ENCODE measurements around the gene TMEM81. TPM values are rescaled to one million over a fixed set of nuclear protein-coding genes. Genes with fewer than 3 reads are reported as not detected.

TMEM81 gene
- polyA plus RNA-seq, 1 of the 3 experiments (the other 2 are of a cell fraction), result 1.8 TPM

DNA sequence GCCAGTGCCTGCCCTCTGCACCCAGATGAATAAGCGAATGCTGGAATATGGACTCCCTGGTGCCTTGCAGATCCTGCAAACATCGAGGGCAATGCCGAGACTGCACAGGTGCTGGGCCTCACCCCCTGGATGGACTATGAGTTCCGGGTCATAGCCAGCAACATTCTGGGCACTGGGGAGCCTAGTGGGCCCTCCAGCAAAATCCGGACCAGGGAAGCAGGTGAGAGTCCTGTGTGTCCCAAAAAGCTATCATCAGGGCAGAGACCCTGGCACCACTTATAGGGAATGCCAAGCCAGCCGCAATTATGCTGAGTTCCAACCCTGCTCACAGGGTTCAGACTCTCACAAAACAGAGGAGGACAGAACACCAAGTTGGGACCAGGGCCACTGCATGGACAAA, 17.2 kb downstream of the TMEM81 start:
- Histone ChIP-seq H3K9ac (no peak overlapping the region), H3K27me3 (ENCODE audit: insufficient read depth) (no peaks in the 10 kb centered on the region), H4K20me1 (ENCODE audit: insufficient read depth) (no peaks in the 10 kb centered on the region), H3K9me2 (no peaks in the 10 kb centered on the region), H3K79me2 (ENCODE audit: insufficient read depth) (no peaks in the 10 kb centered on the region), H3K4me2 (no peak overlapping the region), H3K9me3 (no peaks in the 10 kb centered on the region), H3K36me3 (replicated peaks in 1 of 2; ENCODE audit: control insufficient read depth in 1 of 2, insufficient read depth in 2 of 2, low read length in 1 of 2) (no peaks in the 10 kb centered on the region), H3K4me3 (ENCODE audit: low read depth in 2 of 2, low read length in 1 of 2) (no peak overlapping the region), H3F3A (replicated peaks; ENCODE audit: insufficient read depth) (no peaks in the 10 kb centered on the region), H3K4me1 (ENCODE audit: control insufficient read depth in 1 of 2, insufficient read depth in 2 of 2, low read depth in 1 of 2, low read length in 1 of 2) (no peaks in the 10 kb centered on the region), H3K27ac (ENCODE audit: low read depth in 2 of 2, low read length in 1 of 2) (no peak overlapping the region), H2AFZ (ENCODE audit: low read depth) (no peak overlapping the region)
- ChIA-PET POLR2A (no interaction called here), CTCF (interaction anchor here (1.1 to 6.9 kb wide), 4 partner anchors 11 to 92 kb away, joined by 3 to 55 read pairs (median 8); no protein-coding TSS in a partner anchor)
- no peak for DNase-seq
- 82% methylated on average over 5 of the region's 6 CpGs for WGBS (ENCODE audit: low lambda C conversion rate)
- TF ChIP-seq, protein P1, sequence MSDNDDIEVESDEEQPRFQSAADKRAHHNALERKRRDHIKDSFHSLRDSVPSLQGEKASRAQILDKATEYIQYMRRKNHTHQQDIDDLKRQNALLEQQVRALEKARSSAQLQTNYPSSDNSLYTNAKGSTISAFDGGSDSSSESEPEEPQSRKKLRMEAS (IDR thresholded peaks at IDR 0.05; ENCODE audit: low read depth), result no peak
- TF ChIP-seq RAD21 (IDR thresholded peaks at IDR 0.05; ENCODE audit: low read length) (no peak), EZH2phosphoT487 (IDR thresholded peaks at IDR 0.05; ENCODE audit: borderline replicate concordance, low read depth) (no peak), TCF12 (IDR thresholded peaks at IDR 0.05) (no peak), GABPA (IDR thresholded peaks at IDR 0.05; ENCODE audit: low read depth) (no peak)

DNA sequence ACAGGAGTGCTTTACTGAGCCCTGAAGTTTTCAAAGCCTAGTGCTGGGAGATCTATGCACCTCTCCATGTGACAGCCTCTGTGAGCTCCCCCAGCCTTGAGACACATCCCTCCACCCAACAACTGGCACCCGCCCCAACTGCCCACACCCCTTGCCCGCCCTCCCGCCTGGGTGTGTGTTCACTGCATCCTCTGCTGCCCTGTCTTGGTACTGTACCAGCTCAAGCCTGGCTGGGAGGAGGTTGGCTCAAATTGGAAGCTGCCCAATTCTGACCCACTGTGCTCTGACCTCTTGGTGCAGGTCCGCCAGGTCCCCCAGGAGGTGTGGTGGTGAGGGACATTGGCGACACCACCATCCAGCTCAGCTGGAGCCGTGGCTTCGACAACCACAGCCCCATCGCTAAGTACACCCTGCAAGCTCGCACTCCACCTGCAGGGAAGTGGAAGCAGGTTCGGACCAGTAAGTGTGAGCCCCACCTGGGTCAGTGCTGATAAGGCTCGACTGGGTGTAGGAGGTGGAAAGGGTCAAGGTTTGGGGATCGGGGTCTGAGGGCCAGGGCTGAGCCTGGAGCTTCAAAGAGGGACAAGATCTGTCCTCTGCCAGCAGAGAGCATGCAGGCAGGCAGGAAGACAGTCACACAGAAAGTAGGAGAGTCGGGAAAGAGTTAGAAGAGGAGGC, 18.0 kb downstream of the TMEM81 start:
- no peaks in the 10 kb centered on the region for H3K9me3 ChIP-seq
- DNase-seq, result peak; percentile 42
- POLR2A ChIA-PET, result interaction anchor here (0.6 kb wide), 1 partner anchor 81 kb away, joined by 3 read pairs; no protein-coding TSS in a partner anchor

More for the DNA sequence above, 18.0 kb downstream of the TMEM81 start:
- no peak for TF ChIP-seq TEAD4 (IDR thresholded peaks at IDR 0.05; ENCODE audit: borderline replicate concordance, insufficient read depth)
- TF ChIP-seq, protein P2, sequence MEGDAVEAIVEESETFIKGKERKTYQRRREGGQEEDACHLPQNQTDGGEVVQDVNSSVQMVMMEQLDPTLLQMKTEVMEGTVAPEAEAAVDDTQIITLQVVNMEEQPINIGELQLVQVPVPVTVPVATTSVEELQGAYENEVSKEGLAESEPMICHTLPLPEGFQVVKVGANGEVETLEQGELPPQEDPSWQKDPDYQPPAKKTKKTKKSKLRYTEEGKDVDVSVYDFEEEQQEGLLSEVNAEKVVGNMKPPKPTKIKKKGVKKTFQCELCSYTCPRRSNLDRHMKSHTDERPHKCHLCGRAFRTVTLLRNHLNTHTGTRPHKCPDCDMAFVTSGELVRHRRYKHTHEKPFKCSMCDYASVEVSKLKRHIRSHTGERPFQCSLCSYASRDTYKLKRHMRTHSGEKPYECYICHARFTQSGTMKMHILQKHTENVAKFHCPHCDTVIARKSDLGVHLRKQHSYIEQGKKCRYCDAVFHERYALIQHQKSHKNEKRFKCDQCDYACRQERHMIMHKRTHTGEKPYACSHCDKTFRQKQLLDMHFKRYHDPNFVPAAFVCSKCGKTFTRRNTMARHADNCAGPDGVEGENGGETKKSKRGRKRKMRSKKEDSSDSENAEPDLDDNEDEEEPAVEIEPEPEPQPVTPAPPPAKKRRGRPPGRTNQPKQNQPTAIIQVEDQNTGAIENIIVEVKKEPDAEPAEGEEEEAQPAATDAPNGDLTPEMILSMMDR (IDR thresholded peaks at IDR 0.05), result peak; percentile 26; the same call in 1 of the 2 replicates
- 64% methylated on average over 7 of the region's 13 CpGs for WGBS (ENCODE audit: low lambda C conversion rate)
- no peak overlapping the region for H3K9ac ChIP-seq
- no peaks in the 10 kb centered on the region for H3K9me2 ChIP-seq
- H2AFZ ChIP-seq (ENCODE audit: low read depth), result no peak overlapping the region
- no peaks in the 10 kb centered on the region for H4K20me1 ChIP-seq (ENCODE audit: insufficient read depth)
- no peaks in the 10 kb centered on the region for H3F3A ChIP-seq (replicated peaks; ENCODE audit: insufficient read depth)
- no peaks in the 10 kb centered on the region for H3K27me3 ChIP-seq (ENCODE audit: insufficient read depth)
- no peaks in the 10 kb centered on the region for H3K36me3 ChIP-seq (replicated peaks in 1 of 2; ENCODE audit: control insufficient read depth in 1 of 2, insufficient read depth in 2 of 2, low read length in 1 of 2)
- no peak overlapping the region for H3K27ac ChIP-seq (ENCODE audit: low read depth in 2 of 2, low read length in 1 of 2)
- H3K4me3 ChIP-seq (ENCODE audit: low read depth in 2 of 2, low read length in 1 of 2), result no peak overlapping the region
- H3K4me1 ChIP-seq (ENCODE audit: control insufficient read depth in 1 of 2, insufficient read depth in 2 of 2, low read depth in 1 of 2, low read length in 1 of 2), result peaks cover 0 to 5% of the 10 kb centered on the region in 2 experiments; a peak in 1 of 4 replicates
- no peaks in the 10 kb centered on the region for H3K79me2 ChIP-seq (ENCODE audit: insufficient read depth)
- CTCF ChIA-PET, result interaction anchor here (0.9 to 6.9 kb wide), 8 partner anchors 11 to 259 kb away, joined by 3 to 55 read pairs (median 4); no protein-coding TSS in a partner anchor
- H3K4me2 ChIP-seq, result no peak overlapping the region

Measured in SK-N-SH (cell line).